ENCODE results near the gene BCAS3.

BCAS3 gene

DNA sequence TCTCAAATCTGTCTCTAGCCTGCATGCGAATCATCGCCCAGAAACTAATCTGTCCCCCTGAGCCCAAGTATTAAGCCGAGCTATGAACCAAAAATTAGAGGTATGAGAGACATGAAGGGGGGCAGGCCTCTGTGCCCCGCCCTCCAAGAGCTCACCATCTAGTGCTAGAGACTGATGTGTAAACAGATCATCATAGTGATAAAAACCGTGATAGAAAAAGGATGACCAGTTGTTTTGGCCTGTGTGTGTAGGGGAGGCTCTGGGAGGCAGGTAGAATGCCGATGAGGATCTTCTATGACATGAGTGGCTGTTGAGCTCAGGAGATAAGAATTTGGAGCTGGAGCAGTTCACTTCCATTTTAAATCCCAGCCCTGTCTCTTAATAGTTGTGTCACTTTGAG, 632.9 kb downstream of the BCAS3 start:
- Histone ChIP-seq H3K27ac (peak overlapping the region; percentile 81), H3K27me3 (replicated peaks) (no peaks in the 10 kb centered on the region), H3K4me3 (ENCODE audit: low read depth, low read length) (no peak overlapping the region), H3K36me3 (replicated peaks) (no peaks in the 10 kb centered on the region)
- TF ChIP-seq, protein P1, sequence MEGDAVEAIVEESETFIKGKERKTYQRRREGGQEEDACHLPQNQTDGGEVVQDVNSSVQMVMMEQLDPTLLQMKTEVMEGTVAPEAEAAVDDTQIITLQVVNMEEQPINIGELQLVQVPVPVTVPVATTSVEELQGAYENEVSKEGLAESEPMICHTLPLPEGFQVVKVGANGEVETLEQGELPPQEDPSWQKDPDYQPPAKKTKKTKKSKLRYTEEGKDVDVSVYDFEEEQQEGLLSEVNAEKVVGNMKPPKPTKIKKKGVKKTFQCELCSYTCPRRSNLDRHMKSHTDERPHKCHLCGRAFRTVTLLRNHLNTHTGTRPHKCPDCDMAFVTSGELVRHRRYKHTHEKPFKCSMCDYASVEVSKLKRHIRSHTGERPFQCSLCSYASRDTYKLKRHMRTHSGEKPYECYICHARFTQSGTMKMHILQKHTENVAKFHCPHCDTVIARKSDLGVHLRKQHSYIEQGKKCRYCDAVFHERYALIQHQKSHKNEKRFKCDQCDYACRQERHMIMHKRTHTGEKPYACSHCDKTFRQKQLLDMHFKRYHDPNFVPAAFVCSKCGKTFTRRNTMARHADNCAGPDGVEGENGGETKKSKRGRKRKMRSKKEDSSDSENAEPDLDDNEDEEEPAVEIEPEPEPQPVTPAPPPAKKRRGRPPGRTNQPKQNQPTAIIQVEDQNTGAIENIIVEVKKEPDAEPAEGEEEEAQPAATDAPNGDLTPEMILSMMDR (IDR thresholded peaks at IDR 0.05; ENCODE audit: low read depth, low read length, missing control alignments): no peak
- in situ Hi-C loops (cut with HindIII; ENCODE audit: low pct_ligation_motif_present, low sequenced_read_pairs): no loop called here
- no peak for DNase-seq

DNA sequence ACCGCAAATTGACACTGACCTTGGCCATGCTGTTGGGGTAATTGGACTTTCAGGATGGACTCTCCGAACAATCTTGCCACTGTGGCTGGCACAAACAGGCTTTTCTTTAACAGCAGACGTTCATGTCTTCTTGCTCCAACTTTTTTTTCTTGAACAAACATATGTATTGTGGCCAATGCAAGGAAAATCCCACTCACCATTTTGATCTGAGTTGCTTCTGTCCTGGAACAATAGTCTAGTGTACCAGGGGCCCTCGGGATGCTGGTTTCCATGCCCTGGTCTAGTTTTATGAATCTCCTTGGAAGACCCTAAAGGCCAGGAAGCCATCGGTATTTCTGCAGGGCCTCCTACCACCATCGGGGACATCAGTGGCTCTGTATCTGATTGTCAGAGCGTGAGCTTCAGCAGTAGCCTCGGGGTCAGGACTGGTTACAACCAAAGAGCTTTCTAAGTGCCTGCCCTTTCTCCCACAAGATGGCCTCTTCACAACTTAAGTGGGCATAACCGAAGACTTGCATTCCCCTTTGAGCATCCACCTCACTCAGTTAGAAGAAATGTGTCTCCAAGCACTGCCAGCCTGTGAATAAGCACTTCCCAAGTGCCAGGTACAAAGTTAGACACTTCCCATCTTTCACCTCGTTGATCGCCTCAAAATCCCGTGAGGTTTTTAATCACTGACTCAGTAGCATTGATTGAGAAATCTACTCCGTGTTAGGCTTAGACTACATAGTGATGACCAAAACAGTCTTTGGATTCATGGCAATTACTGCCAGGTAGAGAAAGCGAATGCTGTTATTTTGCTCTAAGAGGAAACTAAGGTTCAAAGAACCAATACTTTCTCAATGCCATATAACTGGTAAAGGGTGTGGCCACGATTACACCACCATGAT, 635.0 kb downstream of the BCAS3 start:
- TF ChIP-seq, protein P1 (IDR thresholded peaks at IDR 0.05; ENCODE audit: low read depth, low read length, missing control alignments): no peak
- Histone ChIP-seq H3K27ac (no peak overlapping the region), H3K4me3 (ENCODE audit: low read depth, low read length) (no peak overlapping the region)

DNA sequence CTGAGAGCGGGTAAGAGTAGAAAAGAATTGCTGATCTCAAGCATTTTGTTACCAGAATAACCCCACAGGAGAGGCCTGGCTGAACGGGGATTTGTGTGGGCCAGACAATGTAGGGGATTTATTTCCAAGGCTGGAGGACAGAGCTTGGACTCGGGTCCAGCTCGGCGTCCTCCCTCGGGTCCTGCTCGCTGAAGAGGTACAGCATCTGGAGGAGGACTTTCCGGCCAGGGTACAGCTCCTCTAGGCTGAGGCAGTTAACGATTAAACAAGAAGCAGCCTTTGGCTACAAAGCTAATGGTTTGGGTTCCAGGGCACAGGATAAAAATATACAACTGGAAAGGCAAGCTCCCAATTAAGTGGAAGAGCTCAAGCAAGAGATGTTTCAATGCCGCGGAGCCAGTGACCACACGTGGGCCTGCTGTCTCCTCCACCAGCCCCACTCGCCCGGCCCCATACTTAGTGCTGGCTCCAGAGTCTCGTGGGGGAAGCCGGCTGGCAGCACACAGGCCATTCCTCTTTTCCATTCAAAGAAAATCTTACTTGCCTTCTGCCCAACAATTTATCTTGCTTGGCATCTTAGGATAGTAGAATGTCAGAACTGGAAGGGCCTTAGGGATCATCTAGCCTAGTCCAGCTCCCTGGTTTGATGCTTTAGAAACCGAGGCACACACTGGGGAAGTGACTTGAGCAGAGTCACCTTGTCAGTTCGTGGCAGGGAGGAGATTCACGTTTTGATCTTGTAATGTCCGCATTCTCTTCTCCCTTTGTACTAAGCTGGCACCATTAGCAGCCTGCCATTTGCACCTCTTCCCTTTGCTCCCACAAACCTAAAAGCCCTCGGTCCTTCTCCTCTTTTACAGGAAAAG, 636.0 kb downstream of the BCAS3 start:
- TF ChIP-seq, protein P1 (IDR thresholded peaks at IDR 0.05; ENCODE audit: low read depth, low read length, missing control alignments): no peak
- Histone ChIP-seq H3K27ac (no peak overlapping the region), H3K27me3 (replicated peaks) (no peaks in the 10 kb centered on the region), H3K36me3 (replicated peaks) (no peaks in the 10 kb centered on the region), H3K4me3 (ENCODE audit: low read depth, low read length) (no peak overlapping the region)
- DNase-seq: no peak
- in situ Hi-C loops (cut with HindIII; ENCODE audit: low pct_ligation_motif_present, low sequenced_read_pairs): no loop called here

More for the DNA sequence above, 635.0 kb downstream of the BCAS3 start:
- in situ Hi-C loops (cut with HindIII; ENCODE audit: low pct_ligation_motif_present, low sequenced_read_pairs): no loop called here
- H3K27me3 ChIP-seq (replicated peaks): no peaks in the 10 kb centered on the region
- no peak for DNase-seq
- no peaks in the 10 kb centered on the region for H3K36me3 ChIP-seq (replicated peaks)

DNA sequence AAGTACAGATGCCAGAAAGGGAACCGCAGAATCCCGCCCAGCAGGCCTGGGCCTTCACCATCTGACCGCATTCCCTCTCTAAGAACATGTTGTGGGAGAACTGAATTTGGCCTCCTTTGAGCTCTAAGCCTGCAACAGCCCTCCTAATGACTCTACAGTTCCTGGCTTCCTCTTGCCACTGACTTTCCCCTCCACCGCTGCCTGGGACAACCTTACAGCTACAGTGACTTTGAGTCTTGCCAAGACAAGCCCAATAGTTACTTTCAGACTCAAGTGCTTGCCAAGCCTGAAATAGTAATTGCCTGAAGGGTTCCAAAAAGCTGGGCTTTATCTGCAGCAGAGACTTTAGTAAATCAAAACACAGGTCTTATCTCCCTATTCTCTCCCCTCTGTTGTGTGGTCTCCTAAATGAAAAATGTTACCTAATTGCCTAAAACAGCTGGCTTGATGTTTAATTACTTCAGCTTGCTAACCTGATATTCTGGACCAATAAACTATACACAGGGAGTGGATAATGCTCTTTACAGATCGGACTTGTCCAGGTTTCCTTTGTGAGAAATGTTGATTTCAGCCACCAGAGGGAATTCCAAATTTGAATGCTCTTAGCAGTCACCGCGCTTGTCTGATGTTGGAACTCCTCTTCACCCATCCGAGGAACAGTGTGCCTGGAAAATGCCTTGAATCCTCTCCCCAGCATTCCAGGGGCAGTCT, 636.9 kb downstream of the BCAS3 start:
- TF ChIP-seq, protein P1 (IDR thresholded peaks at IDR 0.05; ENCODE audit: low read depth, low read length, missing control alignments): no peak
- Histone ChIP-seq H3K27ac (no peak overlapping the region), H3K4me3 (ENCODE audit: low read depth, low read length) (no peak overlapping the region), H3K27me3 (replicated peaks) (no peaks in the 10 kb centered on the region), H3K36me3 (replicated peaks) (no peaks in the 10 kb centered on the region)
- in situ Hi-C loops (cut with HindIII; ENCODE audit: low pct_ligation_motif_present, low sequenced_read_pairs): no loop called here
- no peak for DNase-seq

DNA sequence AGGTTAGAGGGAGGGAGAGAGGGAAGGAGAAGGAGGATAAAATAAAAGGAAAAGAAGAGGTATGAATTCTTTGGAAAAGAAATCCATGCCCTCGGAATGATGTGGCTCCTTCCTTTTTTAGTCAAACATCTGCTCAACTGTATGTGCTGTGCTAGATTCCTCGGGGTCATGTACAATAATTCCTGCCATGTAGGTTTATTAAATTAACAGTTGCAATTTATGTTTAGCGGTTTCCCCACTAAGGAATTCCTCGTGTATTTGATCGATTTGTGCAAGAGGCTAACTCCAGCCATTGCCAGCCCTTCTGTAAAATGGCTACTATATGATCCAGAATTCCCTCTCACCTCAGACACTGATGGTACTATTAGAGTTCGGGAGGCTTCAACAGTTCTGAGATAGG, 639.0 kb downstream of the BCAS3 start:
- TF ChIP-seq, protein P1 (IDR thresholded peaks at IDR 0.05; ENCODE audit: low read depth, low read length, missing control alignments): no peak
- no peaks in the 10 kb centered on the region for H3K36me3 ChIP-seq (replicated peaks)
- in situ Hi-C loops (cut with HindIII; ENCODE audit: low pct_ligation_motif_present, low sequenced_read_pairs): no loop called here
- H3K27ac ChIP-seq: no peak overlapping the region
- H3K4me3 ChIP-seq (ENCODE audit: low read depth, low read length): no peak overlapping the region
- DNase-seq: no peak
- no peaks in the 10 kb centered on the region for H3K27me3 ChIP-seq (replicated peaks)

Measured in brain microvascular endothelial cell (primary cell).